Fibroblast of skin of abdomen (primary cell): ENCODE data around the gene THRAP3.

Source experiments
- DNase-seq: peaks from one replicate; pipeline ENCODE4 v3.0.0-alpha.2; 2013

THRAP3 gene

GRCh38 chr1:36301220-36301619 is 77.0 kb downstream of the THRAP3 start:
- no peak for DNase-seq

GRCh38 chr1:36303244-36303643 is 79.0 kb downstream of the THRAP3 start:
- DNase-seq: no peak

- no peak for DNase-seq
These were observed 79.6 kb downstream of the THRAP3 start for GRCh38 chr1:36303650-36304360.

- no peak for DNase-seq
These were observed 80.3 kb downstream of the THRAP3 start for GRCh38 chr1:36304521-36304920.

GRCh38 chr1:36304970-36305914 is 81.0 kb downstream of the THRAP3 start:
- no peak for DNase-seq

- no peak for DNase-seq
These were observed 81.6 kb downstream of the THRAP3 start for GRCh38 chr1:36305915-36306209.

GRCh38 chr1:36306210-36306901 is 82.1 kb downstream of the THRAP3 start, which contains the start of gene SH3D21:
SH3D21 (plus strand) TSS chr1:36306368; CDS start chr1:36306421, 53 bp downstream.
- no peak for DNase-seq

GRCh38 chr1:36306902-36307456 is 82.7 kb downstream of the THRAP3 start:
- DNase-seq: peak; percentile 92

- no peak for DNase-seq
These were observed 83.5 kb downstream of the THRAP3 start for GRCh38 chr1:36307601-36308330.

GRCh38 chr1:36309397-36309796 is 85.2 kb downstream of the THRAP3 start:
- no peak for DNase-seq

GRCh38 chr1:36320291-36320761 is 96.1 kb downstream of the THRAP3 start:
- no peak for DNase-seq

- DNase-seq: no peak
These were observed 96.5 kb downstream of the THRAP3 start for GRCh38 chr1:36320767-36321118.

GRCh38 chr1:36321119-36321951 is 97.1 kb downstream of the THRAP3 start:
- DNase-seq: peak; percentile 95

- DNase-seq: peak; percentile 18
These were observed 98.0 kb downstream of the THRAP3 start for GRCh38 chr1:36322041-36322785.

- DNase-seq: peak; percentile 42
These were observed 98.8 kb downstream of the THRAP3 start for GRCh38 chr1:36322786-36323635.

- DNase-seq: peak; percentile 85
These were observed 99.6 kb downstream of the THRAP3 start, which contains the start of gene EVA1B for GRCh38 chr1:36323636-36324352. EVA1B (minus strand) TSS chr1:36323645; CDS start chr1:36323037, 608 bp downstream.

- DNase-seq: no peak
These were observed 100.1 kb downstream of the THRAP3 start for GRCh38 chr1:36324353-36324703.

- no peak for DNase-seq
These were observed 102.3 kb downstream of the THRAP3 start for GRCh38 chr1:36326499-36326898.
